Activated CD4-positive, alpha-beta memory T cell treated with anti-CD3 and anti-CD28 coated beads, Interleukin-2, amount 10 ng/mL, durations not matched to agents 7 days and 5 days (primary cell): ENCODE measurements around the gene PARVG. TPM values are rescaled to one million over a fixed set of nuclear protein-coding genes. Genes with fewer than 3 reads are reported as not detected.
A peak's percentile ranks its signal among the peaks of the same experiment; 100 is the strongest.

ENCODE experiments used
- CTCF ChIA-PET: fragments of 350-600 bp; sonication (Branson Sonifier 250); formaldehyde crosslinking; loops from one replicate; lab custom pipeline; 2021; ENCODE audit warnings: antibody characterized with exemption, inconsistent platforms; lab: Charles Lee
- POLR2A ChIA-PET: fragments of 350-600 bp; sonication (Branson Sonifier 250); formaldehyde crosslinking; loops from one replicate; lab custom pipeline; 2021; ENCODE audit warnings: antibody characterized with exemption; lab: Charles Lee
- DNase-seq: peaks from one replicate; pipeline ENCODE4 v3.0.0-alpha.2; 2020
- H3K27ac Mint-ChIP-seq: one replicate; pipeline ENCODE4 v1.8.0; 2021; ENCODE audit warnings: mild to moderate bottlenecking, mixed read lengths
- H3K27me3 Mint-ChIP-seq: one replicate; pipeline ENCODE4 v1.8.0; 2021; ENCODE audit warnings: mixed read lengths
- H3K36me3 Mint-ChIP-seq: one replicate; pipeline ENCODE4 v1.8.0; 2021; ENCODE audit warnings: low read depth, mixed read lengths
- H3K4me1 Mint-ChIP-seq: one replicate; pipeline ENCODE4 v1.8.0; 2021; ENCODE audit warnings: mixed read lengths
- H3K4me3 Mint-ChIP-seq: one replicate; pipeline ENCODE4 v1.8.0; 2021; ENCODE audit warnings: mild to moderate bottlenecking, mixed read lengths
- H3K9me3 Mint-ChIP-seq: one replicate; pipeline ENCODE4 v1.8.0; 2021; ENCODE audit warnings: mixed read lengths
- total RNA-seq, 2 experiments: library from RNA; stranded (reverse); gene quantifications; one replicate each; pipeline ENCODE4 v1.2.3, GENCODE V29; 2021

The PARVG gene, protein sequence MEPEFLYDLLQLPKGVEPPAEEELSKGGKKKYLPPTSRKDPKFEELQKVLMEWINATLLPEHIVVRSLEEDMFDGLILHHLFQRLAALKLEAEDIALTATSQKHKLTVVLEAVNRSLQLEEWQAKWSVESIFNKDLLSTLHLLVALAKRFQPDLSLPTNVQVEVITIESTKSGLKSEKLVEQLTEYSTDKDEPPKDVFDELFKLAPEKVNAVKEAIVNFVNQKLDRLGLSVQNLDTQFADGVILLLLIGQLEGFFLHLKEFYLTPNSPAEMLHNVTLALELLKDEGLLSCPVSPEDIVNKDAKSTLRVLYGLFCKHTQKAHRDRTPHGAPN
- 100 to 1,000 TPM; 123 to 128 TPM for total RNA-seq

DNA sequence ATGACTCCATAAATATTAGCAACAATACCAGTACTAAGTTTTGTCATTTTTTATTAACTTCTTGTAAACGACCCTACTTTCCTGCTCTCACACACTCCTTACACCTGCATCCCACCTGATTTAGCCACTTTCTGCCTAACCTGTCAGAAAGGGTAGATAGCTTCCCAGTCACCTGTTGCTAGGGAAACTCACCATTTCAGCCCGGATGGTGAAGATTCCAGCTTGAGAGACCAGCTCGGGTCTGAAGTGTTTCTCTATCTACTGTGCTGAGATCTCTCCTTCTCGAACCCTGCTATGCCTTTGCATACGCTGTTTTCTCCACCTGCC lies at the start of gene PARVG:
PARVG (plus strand) TSS at position 220 of the 327 bp plus-strand sequence. CDS start 2,405 bp downstream, outside the sequence.
- POLR2A ChIA-PET = interaction anchor here (1.0 to 3.5 kb wide), 10 partner anchors 12 to 993 kb away, joined by 3 to 67 read pairs (median 4); partner anchors contain the start of genes PARVB and SAMM50
- peak; percentile 53 for DNase-seq
- no peaks in the 10 kb centered on the region for H3K9me3 Mint-ChIP-seq
- H3K4me1 Mint-ChIP-seq = peaks cover 22% of the 10 kb centered on the region
- peak within 1 kb of the TSS; percentile 95 for H3K4me3 Mint-ChIP-seq
- H3K36me3 Mint-ChIP-seq = peaks cover 27% of the 10 kb centered on the region
- peak within 1 kb of the TSS; percentile 94 for H3K27ac Mint-ChIP-seq
- CTCF ChIA-PET = interaction anchor here (1.1 to 2.2 kb wide), 4 partner anchors 11 to 505 kb away, joined by 3 to 7 read pairs (median 4); no protein-coding TSS in a partner anchor
- peaks cover 25% of the 10 kb centered on the region for H3K27me3 Mint-ChIP-seq

DNA sequence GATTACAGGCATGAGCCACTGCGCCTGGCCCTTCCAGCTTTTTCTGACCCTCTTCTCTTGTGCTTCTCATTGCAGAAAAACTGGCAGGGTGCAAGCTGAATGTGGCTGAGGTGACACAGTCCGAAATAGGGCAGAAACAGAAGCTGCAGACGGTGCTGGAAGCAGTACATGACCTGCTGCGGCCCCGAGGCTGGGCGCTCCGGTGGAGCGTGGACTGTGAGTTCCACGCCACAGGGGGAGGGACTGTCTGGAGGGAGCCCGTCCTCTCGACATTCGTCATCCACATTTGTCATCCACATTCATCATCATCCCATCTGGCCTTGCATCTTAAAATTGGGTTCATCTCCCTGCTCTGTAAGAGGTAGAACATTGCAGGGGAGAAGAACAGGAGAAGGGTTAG lies 49.3 kb upstream of the PARVG start:
- DNase-seq = no peak
- ChIA-PET POLR2A (no interaction called here), CTCF (no interaction called here)
- Mint-ChIP-seq H3K9me3 (peaks cover 13% of the 10 kb centered on the region), H3K27me3 (no peaks in the 10 kb centered on the region), H3K27ac (no peak overlapping the region), H3K4me1 (peaks cover 16% of the 10 kb centered on the region), H3K4me3 (no peak overlapping the region), H3K36me3 (peaks cover 39% of the 10 kb centered on the region)

DNA sequence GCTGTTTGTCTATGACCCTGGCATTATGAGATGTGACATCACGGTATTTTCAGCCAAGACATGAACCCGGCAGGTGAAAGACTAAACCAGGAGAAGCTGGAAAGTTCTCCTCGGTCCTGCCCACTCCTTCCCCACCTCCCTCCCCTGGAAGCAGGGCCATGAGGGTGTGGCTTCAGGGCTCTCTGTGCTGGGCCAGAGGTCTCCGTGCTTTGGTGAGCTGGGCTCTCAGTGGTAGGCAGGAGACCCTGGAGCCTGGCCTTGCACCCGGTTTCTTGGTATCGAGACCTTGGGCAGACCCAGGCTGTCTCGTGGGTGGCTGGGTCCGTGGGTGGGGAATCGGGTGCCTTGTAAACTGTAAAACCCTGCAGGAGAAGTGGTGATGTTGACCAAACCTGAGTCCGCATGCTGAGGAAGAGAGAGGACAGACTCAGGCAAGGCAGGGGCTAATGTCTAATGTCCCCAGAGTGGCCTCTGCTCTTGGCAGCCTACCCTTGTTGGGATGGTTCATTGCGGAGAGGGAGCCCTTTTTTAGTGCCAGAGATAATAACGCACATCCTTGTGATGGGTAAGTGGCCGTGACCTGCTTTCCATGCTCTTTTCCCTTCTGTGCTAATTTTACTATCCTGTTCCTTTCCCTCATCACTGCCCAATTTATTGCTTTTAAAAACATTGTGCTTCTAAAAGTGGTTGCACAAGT lies 48.6 kb upstream of the PARVG start:
- ChIA-PET CTCF (no interaction called here), POLR2A (no interaction called here)
- Mint-ChIP-seq H3K9me3 (peaks cover 11% of the 10 kb centered on the region), H3K4me3 (no peak overlapping the region), H3K27ac (no peak overlapping the region), H3K4me1 (peaks cover 16% of the 10 kb centered on the region), H3K27me3 (no peaks in the 10 kb centered on the region), H3K36me3 (peaks cover 41% of the 10 kb centered on the region)
- DNase-seq = no peak

DNA sequence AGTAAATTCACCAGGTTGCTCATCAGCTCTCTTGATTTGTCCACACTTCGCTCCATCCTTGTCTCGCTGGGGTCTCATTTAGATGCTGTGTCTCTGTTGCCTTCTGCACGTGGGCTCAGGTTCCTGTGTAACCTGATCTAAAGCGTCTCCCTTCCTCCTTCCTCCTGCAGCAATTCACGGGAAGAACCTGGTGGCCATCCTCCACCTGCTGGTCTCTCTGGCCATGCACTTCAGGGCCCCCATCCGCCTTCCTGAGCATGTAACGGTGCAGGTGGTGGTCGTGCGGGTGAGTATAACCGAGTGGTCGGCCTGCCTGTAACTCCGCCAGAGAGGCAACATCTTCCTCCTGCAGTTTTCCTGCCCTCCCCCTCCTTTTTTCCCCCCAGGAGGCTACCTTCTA lies 48.0 kb upstream of the PARVG start:
- Mint-ChIP-seq H3K36me3 (peaks cover 43% of the 10 kb centered on the region), H3K4me1 (peaks cover 13% of the 10 kb centered on the region)
- CTCF ChIA-PET = no interaction called here

DNA sequence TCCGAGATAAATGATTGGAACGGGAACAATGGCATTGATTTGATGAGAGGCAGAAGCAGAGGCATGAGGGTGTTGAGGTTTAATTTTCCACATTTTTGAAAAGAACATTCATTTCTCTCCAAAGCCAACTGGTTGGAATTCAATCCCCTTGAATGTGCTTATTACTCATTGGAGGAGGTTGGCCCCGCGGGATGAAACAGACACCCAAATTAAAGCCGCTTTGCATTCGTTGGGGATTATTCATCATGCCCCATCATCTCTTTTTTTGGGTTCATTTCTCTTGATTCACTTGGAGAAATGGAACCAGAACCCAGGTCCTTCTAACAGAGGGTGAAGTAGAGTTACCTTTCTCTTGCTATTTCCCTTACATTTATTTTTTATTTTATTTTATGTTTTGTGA lies 47.6 kb upstream of the PARVG start:
- Mint-ChIP-seq H3K27me3 (no peaks in the 10 kb centered on the region), H3K27ac (no peak overlapping the region), H3K9me3 (peaks cover 13% of the 10 kb centered on the region), H3K36me3 (peaks cover 47% of the 10 kb centered on the region), H3K4me1 (peaks cover 13% of the 10 kb centered on the region), H3K4me3 (no peak overlapping the region)
- ChIA-PET POLR2A (no interaction called here), CTCF (no interaction called here)
- no peak for DNase-seq

More for the DNA sequence above, 48.0 kb upstream of the PARVG start:
- Mint-ChIP-seq H3K4me3 (no peak overlapping the region), H3K27me3 (no peaks in the 10 kb centered on the region), H3K9me3 (peaks cover 9% of the 10 kb centered on the region), H3K27ac (no peak overlapping the region)
- no peak for DNase-seq
- POLR2A ChIA-PET = no interaction called here

DNA sequence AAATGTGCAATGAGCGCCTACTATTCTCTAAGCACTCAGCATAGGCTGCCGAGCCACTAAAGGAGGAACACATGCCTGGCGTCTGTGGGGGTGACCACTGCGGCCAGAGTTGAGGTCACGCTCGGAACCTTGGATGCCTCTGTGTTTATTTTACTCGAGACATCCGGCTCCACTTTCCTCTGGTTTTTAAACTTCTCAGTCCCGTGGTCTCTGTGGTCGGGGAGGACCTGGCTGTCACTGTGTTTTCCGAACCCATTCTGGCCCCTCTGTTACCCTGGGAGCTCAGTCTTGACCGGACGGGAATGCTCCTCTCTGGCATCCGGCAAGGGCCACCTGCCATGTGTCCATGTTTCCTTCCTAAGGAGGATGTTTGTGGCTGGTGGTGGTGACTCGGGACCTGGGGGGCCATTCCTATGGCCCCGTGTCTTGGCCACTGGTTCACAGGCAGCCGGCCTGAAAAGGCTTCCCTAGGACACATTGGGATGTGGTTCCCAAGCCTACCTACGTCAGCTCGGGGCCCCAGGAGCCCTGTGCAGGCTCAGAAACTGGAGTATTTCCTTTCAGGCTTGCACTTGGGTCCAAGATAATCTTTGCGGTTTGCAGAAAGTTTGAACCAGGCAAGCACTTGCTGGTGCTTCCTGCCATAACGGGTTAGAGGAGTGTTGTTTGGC lies 46.7 kb upstream of the PARVG start:
- Mint-ChIP-seq H3K36me3 (peaks cover 56% of the 10 kb centered on the region), H3K4me1 (peaks cover 13% of the 10 kb centered on the region), H3K27ac (no peak overlapping the region), H3K4me3 (no peak overlapping the region), H3K9me3 (peaks cover 16% of the 10 kb centered on the region), H3K27me3 (no peaks in the 10 kb centered on the region)
- ChIA-PET POLR2A (no interaction called here), CTCF (no interaction called here)
- no peak for DNase-seq

DNA sequence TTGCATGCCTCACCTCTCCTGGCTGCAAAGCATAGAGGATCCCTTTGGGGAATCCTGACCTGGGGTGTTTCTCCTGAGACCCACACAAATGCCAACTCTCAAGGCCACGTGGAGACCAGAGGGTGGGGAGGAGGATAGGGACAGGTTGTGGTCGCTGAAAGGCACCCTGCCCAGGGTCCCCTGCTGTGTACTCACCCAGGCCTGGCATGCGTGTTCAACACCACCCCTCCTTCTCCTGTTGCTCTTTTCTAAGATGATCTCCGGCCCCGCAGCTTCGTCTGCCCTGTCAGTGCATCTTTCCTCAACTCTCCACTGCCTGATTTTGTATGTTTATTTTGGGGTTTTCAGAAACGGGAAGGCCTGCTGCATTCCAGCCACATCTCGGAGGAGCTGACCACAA lies 44.6 kb upstream of the PARVG start:
- POLR2A ChIA-PET = no interaction called here
- Mint-ChIP-seq H3K9me3 (peaks cover 16% of the 10 kb centered on the region), H3K4me3 (no peak overlapping the region), H3K27me3 (no peaks in the 10 kb centered on the region), H3K4me1 (no peaks in the 10 kb centered on the region), H3K36me3 (peaks cover 59% of the 10 kb centered on the region), H3K27ac (no peak overlapping the region)
- DNase-seq = no peak
- CTCF ChIA-PET = no interaction called here

DNA sequence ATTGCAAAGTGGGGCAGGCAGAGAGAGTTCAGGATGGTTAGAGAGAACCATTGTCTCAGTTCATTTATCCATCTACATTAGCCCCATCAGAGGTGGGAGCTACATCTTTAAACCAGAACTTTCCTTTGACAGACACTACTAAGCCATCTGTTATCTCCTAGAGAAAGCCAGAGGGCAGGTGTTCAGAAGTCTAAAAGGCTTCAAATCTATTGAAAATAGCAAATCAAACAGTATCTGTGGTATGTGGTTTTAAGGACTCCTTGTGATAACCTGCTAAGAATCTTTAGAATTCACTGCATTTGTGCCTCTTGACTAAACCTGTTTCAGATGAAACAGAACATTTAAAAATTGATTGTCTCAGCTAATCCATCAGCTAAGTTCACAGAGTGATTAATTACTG lies 43.9 kb upstream of the PARVG start:
- no peaks in the 10 kb centered on the region for H3K27me3 Mint-ChIP-seq
- POLR2A ChIA-PET = no interaction called here
- no peak overlapping the region for H3K4me3 Mint-ChIP-seq
- no peaks in the 10 kb centered on the region for H3K4me1 Mint-ChIP-seq
- H3K36me3 Mint-ChIP-seq = peaks cover 56% of the 10 kb centered on the region
- DNase-seq = no peak
- CTCF ChIA-PET = no interaction called here
- H3K9me3 Mint-ChIP-seq = peaks cover 16% of the 10 kb centered on the region
- H3K27ac Mint-ChIP-seq = no peak overlapping the region

DNA sequence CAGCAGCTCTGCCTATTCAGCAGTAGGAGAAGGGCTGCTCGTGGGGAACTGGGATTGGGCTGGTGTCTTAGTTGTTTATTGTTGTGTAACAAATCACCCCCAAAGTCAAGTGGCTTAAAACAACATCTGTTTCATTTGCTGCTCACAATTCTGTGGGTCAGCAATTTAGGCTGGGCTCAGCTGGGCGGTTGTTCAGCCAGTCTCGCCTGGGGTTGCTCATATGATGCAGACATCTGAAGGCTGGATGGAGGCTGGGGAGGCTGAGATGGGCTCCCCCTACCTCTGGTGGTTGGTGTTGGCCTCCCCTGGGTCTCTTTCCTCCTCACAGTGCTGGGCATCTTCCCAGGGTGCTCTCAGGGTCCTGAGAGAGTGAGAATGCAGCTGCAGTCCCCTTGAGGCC lies 43.3 kb upstream of the PARVG start:
- H3K4me1 Mint-ChIP-seq = no peaks in the 10 kb centered on the region
- no peak overlapping the region for H3K27ac Mint-ChIP-seq
- ChIA-PET POLR2A (no interaction called here), CTCF (no interaction called here)
- H3K36me3 Mint-ChIP-seq = peaks cover 55% of the 10 kb centered on the region
- peaks cover 16% of the 10 kb centered on the region for H3K9me3 Mint-ChIP-seq
- H3K27me3 Mint-ChIP-seq = no peaks in the 10 kb centered on the region
- no peak overlapping the region for H3K4me3 Mint-ChIP-seq
- DNase-seq = no peak

DNA sequence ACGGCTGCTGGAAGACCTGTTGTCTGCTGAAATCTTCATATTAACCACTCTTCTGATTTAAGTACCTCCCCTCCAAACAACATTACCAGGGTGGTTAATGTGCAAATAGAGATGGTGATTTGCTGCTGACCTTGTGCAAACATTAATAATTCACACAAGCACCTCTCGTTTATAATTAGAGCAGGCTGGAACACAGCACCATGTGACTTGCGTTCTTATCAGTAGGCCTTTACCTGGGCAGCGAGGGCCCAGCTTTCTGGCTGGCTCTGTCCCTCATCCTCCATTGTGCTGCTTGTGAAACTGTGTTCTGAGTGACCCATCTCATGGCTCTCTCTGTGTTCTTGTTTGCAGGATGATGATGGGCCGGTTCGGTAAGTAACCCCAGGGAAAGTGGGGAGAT lies 41.0 kb upstream of the PARVG start:
- Mint-ChIP-seq H3K4me3 (no peak overlapping the region), H3K36me3 (peaks cover 43% of the 10 kb centered on the region), H3K4me1 (no peaks in the 10 kb centered on the region), H3K9me3 (peaks cover 16% of the 10 kb centered on the region), H3K27ac (no peak overlapping the region), H3K27me3 (no peaks in the 10 kb centered on the region)
- ChIA-PET CTCF (no interaction called here), POLR2A (no interaction called here)
- no peak for DNase-seq

DNA sequence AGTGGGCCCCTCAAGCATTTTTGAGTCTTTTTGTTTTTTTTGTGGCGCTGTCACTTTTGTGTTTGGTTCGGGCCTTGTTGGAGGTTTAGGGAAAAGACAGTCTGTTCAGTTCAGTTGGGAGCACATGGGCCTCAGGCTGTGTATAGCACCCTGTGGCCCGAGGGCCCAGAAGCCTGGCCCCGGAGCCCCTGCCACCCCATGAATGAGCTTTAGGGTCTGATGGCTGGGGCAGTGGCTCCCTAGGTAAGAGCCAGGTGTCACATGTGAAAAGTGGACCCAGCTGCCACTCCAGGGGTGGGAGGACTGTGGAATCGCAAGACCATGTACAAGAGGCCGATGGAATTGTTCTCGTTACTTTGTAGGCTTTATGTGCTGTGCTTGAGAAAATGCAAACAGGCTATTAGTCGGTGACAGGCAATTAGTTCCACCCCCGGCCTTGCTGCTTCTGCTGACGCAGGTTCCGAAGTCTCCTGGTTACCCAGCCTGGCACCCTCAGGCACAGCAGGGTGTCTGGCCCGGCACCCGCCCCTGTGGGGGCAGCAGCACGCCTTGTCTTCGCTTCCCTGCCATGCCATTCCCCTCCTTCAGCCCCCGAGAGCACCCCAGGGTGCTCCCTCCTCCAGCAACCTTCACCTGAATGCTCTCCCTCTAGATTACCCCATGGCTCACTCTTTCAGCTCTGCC lies 38.2 kb upstream of the PARVG start:
- Mint-ChIP-seq H3K4me1 (no peaks in the 10 kb centered on the region), H3K9me3 (peaks cover 12% of the 10 kb centered on the region), H3K27me3 (no peaks in the 10 kb centered on the region), H3K36me3 (peaks cover 21% of the 10 kb centered on the region), H3K27ac (no peak overlapping the region), H3K4me3 (no peak overlapping the region)
- no peak for DNase-seq
- ChIA-PET CTCF (no interaction called here), POLR2A (no interaction called here)

DNA sequence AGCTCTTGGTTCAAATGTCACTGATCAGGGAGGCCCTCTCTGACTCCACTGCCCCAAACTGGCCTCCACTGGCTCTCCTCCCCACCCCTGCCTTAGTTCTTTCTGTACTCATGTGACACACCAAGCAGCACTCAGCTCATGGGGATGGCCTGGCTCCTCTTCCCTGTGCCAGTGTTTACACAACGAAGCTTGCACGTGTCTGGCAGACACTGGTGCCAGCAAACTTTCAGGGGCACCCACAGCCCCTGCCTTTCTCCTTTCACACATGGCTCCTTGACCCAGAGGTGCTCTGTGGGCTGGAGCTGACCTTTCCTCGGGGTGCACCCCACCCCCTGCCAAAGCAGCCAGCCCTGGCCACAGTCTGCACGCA lies 37.6 kb upstream of the PARVG start:
- no peak overlapping the region for H3K27ac Mint-ChIP-seq
- H3K27me3 Mint-ChIP-seq = no peaks in the 10 kb centered on the region
- H3K4me3 Mint-ChIP-seq = no peak overlapping the region
- no peaks in the 10 kb centered on the region for H3K4me1 Mint-ChIP-seq
- peaks cover 7% of the 10 kb centered on the region for H3K9me3 Mint-ChIP-seq
- POLR2A ChIA-PET = no interaction called here
- no peak for DNase-seq
- H3K36me3 Mint-ChIP-seq = peaks cover 15% of the 10 kb centered on the region
- CTCF ChIA-PET = no interaction called here

DNA sequence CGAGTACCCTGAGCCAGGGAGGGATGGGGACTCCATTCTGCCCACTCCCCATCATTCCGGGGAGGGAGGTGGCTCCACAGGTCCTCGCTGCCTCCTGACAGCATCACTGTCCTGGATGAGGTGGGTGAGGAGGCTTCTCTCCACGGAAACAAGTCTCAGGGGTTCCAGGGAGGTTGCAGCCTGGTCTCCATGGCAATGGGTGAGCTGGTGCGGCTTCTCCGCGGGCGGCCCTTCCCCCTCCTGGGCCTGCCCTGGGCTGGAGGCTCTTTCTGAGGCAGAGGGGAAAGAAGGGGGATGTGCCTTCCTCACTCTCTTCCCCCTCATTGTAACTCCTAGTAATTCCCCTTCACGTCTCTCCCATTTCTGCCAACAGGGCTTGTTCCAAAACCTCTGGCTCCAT lies 37.1 kb upstream of the PARVG start:
- POLR2A ChIA-PET = no interaction called here
- no peaks in the 10 kb centered on the region for H3K4me1 Mint-ChIP-seq
- H3K9me3 Mint-ChIP-seq = peaks cover 3% of the 10 kb centered on the region
- H3K36me3 Mint-ChIP-seq = peaks cover 10% of the 10 kb centered on the region
- DNase-seq = no peak
- H3K4me3 Mint-ChIP-seq = no peak overlapping the region
- CTCF ChIA-PET = no interaction called here
- H3K27ac Mint-ChIP-seq = no peak overlapping the region
- H3K27me3 Mint-ChIP-seq = no peaks in the 10 kb centered on the region
